ENCODE data around the gene CAPN11.

The CAPN11 gene

GRCh38 chr6:44219053-44219814 is 60.6 kb downstream of the CAPN11 start:
- H3K4me3 ChIP-seq (replicated peaks; ENCODE audit: low read depth, low read length), result peak overlapping the region; percentile 37
- DNase-seq (ENCODE audit: extremely low read depth, low read depth), result no peak
- TF ChIP-seq CTCF (IDR thresholded peaks at IDR 0.05; ENCODE audit: low read depth, low read length, missing control alignments), result no peak

DNA sequence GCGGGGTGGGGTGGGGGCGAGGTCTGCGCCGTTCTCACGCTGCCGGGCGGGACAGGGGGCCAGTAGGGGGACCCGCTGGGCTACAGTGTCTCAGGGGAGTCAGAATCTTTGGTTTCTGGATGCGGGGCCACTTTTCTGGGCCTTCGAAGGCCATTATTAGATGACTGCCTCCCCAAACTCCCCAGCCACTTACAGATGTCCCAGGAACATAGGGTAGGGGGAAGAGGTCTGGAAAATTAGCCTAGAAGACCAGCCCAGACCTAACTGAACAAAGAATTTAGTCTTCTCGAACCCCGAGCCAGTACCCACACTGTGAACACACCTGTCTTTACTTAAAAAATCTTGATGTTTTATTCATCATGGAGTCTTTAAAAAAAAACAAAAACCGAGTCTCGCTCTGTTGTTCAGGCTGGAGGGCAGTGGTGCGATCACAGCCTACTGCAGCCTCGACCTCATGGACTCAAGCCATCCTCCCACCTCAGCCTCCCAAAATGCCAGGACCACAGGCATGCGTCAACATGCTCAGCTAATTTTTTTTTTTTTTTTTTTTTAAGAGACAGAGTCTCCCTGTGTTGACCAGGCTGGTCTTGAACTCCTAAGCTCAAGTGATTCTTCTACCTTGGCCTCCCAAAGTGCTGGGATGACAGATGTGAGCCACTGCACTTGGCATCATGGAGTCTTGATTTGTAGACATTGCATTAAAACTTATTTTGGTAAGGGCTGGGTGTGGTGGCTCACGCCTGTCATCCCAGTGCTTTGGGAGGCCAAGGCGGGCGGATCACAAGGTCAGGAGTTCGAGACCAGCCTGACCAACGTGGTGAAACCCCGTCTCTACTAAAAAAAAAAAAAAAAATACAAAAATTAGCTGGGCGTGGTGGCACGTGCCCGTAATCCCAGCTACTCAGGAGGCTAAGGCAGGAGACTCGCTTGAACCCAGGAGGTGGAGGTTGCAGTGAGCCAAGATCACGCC is 61.5 kb downstream of the CAPN11 start:
- H3K4me3 ChIP-seq (replicated peaks; ENCODE audit: low read depth, low read length), result peak overlapping the region; percentile 20; the same call in 1 of the 2 replicates
- no peak for DNase-seq (ENCODE audit: extremely low read depth, low read depth)
- TF ChIP-seq CTCF (IDR thresholded peaks at IDR 0.05; ENCODE audit: low read depth, low read length, missing control alignments), result no peak

- H3K4me3 ChIP-seq (replicated peaks; ENCODE audit: low read depth, low read length), result no peak overlapping the region
- no peak for TF ChIP-seq CTCF (IDR thresholded peaks at IDR 0.05; ENCODE audit: low read depth, low read length, missing control alignments)
- DNase-seq (ENCODE audit: extremely low read depth, low read depth), result no peak
Observed at GRCh38 chr6:44220913-44221290, 62.3 kb downstream of the CAPN11 start.

DNA sequence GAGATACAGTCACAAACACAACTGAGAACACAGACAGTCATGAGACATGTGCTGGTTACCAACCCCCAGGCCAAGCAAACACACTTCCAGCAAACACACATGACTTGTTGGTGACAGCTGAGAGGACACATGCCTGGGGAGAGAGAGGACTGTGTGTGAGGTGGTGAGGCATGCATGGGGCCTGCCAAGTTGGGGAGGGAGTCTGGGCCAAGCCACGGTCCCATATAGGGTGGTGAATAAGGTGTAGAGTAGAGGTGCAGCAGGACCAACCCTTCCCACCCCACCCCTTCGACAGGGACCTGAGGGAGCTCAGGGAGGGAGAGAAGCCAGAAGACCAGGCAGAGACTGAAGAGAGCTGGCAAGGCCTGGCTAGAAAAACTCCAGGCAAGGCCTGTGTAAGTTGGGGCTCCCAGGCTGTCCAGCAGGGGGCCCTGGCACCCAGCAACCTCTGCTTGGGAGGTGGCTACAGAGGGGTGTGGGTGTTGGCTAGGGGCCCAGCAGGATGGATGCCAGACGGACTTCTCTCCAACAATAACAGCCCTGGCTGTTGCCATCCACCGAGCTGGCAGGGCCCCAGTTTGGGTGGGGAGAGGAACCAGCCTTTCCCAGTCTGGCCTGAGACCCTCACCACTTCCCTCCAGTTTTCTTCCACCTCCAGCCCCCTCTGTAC is 62.8 kb downstream of the CAPN11 start:
- peak; percentile 86 for TF ChIP-seq CTCF (IDR thresholded peaks at IDR 0.05; ENCODE audit: low read depth, low read length, missing control alignments)
- H3K4me3 ChIP-seq (replicated peaks; ENCODE audit: low read depth, low read length), result no peak overlapping the region
- peak; percentile 66 for DNase-seq (ENCODE audit: extremely low read depth, low read depth)

GRCh38 chr6:44221961-44222335 is 63.3 kb downstream of the CAPN11 start:
- DNase-seq (ENCODE audit: extremely low read depth, low read depth), result no peak
- no peak for TF ChIP-seq CTCF (IDR thresholded peaks at IDR 0.05; ENCODE audit: low read depth, low read length, missing control alignments)
- no peak overlapping the region for H3K4me3 ChIP-seq (replicated peaks; ENCODE audit: low read depth, low read length)

DNA sequence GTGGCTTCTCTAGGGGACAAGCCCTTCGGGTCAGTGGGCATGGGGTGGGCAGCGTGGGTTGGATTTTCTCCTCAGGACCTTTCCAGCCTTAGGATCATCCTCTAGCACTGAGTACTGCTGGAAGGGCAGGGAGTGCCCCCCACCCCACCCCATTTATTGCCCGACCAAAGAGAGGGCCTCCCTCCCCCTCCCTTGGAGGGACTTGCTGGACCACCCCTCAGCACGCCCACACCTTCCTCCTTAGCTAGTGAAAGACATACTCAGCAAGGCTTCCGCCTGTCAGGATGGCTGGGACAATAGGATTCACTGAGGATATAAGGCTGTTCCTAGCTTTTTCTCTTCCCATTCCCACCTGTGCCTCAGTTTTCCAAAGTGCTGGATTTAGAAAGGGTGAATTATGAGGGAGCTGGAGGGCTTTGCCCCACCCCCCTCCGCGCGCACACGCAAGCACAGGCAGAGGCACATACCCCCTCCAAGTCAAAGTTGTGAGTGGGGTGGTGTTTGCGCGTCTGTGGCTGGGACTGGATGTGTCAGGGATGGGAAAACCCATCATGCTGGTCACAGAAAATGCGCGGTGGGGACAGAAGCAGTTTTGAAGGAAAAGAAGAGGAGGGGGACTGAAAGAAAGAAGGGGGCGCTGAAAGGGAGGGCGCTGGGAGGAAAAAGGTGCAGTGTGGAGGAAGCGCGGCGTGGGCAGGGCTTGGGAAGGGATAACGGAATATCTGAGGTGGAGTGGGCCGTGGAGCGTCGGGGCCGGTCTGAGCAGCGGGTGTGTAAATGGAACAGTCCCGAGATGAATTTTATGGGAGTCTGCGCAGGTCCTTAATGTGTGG is 64.1 kb downstream of the CAPN11 start:
- TF ChIP-seq CTCF (IDR thresholded peaks at IDR 0.05; ENCODE audit: low read depth, low read length, missing control alignments), result no peak
- H3K4me3 ChIP-seq (replicated peaks; ENCODE audit: low read depth, low read length), result peak overlapping the region; percentile 74
- DNase-seq (ENCODE audit: extremely low read depth, low read depth), result no peak
